NCI-H187 treated with DMSO at 0.1 percent for 48 hours (cell line): ENCODE measurements around the gene NRCAM.

Experiments
- DNase-seq: peaks from one replicate; lab custom pipeline; 2025; lab: John Stamatoyannopoulos, UW

NRCAM gene

DNA sequence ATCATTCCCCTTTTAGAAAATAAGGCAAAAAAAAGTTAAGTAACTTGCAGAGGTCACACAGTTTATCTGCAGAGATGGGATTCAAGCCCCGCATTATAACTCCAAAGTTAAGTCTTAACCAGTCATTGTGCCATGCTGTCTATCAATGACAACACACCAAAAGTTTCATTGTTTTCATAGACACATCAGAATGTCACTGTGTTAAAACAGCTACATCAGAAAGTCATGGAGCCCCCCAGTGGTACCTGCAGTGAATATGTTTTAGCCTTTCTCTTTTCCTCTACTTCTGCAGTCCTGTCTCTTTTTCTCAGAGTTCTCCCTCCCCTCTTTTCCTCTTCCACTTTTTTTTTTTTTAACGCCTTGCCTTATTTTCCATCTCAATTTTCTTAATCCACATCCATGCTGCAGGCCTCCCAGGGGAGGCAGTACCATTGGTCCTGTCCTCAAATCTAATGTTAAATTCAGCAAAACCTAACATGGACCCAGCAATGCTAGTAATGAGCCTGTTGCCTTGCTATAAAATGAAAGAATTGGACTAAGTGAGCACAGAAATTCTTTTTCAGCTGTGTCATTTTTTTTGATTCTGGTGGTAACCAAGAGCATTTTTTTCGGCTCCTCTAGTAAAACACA, 3.8 kb upstream of the NRCAM start:
- peak; percentile 36 for DNase-seq

DNA sequence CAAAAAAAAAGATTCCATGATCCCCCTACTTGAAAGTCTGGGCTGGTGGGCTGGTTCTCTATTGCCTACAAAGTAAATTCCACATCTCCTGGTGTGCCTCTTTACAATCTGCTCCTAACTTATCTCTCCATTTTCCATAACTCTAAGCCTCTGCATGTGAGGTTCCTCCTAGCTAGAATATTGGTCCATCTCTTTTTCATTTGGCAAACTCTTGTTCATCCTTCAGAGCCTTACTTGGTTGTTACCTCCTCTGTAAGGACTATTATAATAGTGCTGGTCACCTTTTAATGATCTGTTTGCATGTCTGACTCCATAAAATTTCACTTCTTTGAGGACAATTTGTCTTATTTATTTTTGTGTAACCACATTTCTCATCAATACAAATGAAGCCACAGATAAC, 1.6 kb upstream of the NRCAM start:
- DNase-seq: no peak

DNA sequence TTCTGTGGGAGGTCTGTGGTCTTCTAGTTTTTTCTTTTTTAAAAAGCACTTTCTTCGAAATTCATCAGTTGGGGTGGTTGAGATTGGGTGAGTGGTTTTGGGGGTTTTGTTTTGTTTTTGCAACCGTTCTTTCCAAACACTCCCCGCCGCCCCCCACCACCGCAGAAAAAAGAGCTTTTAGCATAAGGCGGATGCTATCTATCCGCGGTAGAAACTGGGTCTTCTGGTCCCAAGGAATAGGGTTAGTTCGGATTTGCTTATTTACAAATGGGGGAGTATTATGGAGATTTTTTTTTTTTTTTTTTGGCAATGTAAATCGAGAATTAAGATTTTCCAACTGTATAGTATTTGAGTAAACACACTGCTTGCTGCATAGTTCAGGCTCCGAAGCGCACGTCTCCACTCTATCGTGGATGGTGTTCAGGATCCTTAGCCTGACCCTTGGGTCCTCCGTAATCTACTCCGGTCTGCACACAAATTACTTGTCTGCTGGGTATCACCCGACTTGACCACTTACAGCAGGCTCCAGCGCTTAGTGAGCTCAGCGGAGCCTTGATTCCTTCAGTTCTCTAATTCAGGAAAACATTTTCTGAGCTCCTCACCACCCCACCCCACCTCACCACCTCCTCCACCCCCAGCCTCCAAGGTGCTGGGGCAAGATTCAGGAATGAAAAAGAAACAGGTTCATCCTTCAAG, 757 bp upstream of the NRCAM start:
- no peak for DNase-seq

DNA sequence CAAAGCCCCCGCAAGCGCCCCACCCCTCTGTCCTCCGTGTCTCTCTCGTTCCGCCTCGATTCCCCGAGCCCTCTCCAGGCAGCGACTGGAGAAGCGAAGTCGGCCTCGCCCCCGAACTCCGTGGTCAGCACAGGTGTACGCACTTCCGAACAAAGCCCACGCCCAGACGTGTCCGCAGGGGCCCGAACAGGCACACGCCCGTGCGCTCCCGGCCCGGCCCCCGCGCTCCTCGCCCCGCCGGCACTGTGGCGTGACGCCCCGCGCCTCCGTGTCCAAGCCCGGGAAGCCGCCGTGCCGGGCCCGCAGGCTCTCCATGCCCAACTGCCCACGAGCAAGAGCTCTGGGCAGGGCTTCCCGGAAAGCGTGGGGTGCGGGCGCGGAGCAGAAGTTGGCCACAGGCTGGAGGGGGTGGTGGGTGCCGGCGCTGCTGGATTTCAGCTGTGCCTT, 662 bp downstream of the NRCAM start:
- no peak for DNase-seq

DNA sequence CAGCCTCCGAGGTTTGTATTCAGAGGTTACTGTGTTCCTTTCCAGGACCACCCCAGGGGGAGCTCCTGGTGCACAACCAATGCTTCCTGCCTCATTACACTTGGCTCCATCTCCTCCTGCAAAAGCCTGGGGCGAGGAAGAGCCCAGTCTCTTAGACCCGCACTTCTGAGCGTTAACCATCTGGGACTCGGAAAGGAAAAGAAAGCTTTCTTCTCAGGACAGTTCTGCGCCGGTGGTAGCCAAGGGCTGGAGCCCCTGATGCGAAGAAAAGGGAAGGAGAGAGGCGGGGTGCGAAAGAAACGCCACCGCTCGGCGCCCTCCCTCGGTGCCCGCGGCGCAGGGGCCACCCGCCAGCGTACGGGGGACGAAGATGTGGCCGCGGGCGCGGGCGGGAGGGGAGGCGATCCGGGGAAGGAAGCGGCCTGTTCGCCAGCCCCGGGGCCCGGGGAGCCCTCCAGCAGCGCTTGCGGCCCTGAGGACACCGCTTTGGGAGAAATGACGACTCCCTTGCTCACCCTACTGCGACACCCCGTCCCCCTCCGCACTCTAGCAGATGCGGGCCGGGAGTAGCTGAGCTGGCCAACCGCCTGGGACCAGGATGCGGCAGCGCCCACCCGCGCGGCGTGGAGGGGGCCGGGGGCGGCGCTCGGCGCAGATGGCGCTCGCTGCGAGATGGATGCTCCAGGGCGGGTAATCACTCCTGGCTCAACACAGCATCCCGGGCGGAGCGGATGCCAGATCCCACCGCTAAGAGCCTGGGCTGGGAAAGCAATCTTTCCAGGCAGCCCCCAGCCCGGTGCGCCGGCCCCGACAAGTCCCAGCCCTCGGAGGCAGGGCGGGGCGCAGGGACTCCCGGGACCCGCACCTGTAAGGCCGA, 1.3 kb downstream of the NRCAM start:
- DNase-seq: no peak

DNA sequence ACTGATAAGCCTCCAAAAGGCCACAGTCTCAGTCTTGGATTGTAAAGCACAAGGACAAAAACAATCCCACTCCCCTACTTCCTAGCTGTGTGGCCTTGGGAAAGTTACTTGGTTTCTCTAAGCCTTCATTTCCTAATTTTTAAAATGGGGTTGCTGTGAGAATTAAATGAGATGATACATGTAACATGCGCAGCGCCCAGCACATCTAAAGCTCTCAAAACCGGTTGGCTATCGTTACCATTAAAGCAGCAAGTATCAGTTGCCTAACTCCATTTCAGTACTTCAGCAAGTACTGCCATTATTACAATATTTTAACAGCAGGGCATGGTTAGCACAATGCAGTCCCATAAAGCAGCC, 1.9 kb downstream of the NRCAM start:
- no peak for DNase-seq

DNA sequence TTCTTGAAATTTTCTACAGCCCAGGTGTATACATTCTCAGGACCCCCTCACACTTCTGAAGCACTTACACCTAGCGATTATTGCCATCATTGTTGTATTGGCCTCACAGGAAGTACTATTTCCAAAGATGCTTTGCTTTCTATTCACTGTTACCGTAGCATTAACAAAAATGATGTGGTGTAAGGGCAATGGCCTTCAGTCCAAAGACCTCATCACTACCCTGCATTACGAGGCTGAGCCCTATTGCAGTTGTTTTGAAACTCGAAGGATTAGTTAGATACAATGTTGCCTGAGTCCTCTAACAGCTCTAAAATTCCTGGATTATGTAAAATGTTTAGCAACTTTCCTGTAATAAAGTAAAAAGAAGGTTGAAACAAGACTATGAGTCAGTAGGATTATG, 2.9 kb downstream of the NRCAM start:
- DNase-seq: no peak

DNA sequence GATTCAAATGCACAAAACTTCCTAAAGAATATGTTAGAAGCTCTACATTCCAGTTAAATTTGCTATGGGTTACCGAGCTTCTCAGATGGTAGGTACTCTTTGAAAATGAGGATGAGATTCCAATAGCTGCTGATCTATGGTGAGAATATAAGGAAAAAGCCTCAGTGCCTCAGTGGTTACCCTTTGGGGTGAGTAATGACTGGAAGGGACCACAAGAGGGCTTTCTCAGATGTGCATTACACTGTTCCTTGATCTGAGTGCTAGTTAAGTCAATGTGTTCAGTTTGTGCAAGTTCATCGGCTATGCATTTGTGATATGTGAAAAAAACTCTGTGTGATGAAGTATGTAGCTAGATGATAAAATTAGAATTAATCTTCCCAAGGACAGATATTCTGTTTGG, 3.5 kb downstream of the NRCAM start:
- no peak for DNase-seq

DNA sequence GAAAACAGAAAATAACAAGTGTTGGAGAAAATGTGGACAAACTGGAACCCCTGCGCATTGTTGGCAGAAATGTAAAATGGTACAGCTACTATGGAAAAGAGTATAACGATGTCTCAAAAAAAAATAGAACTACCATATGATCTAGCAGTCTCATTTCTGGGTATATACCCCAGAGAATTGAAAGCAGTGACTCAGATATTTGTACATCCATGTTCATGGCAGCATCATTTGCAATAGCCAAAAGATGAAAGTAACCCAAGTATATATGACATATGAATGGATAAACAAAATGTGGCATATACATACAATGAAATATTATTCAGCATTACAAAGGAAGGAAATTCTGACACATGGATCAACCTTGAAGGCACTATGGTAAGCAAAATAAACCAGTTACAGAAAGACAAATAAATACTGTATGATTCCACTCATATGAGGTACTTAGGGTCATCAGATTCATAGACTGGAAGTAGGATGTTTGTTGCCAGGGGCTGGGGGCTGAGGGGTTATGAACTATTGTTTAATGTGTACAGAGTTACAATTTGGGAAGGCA, 4.9 kb downstream of the NRCAM start:
- no peak for DNase-seq

DNA sequence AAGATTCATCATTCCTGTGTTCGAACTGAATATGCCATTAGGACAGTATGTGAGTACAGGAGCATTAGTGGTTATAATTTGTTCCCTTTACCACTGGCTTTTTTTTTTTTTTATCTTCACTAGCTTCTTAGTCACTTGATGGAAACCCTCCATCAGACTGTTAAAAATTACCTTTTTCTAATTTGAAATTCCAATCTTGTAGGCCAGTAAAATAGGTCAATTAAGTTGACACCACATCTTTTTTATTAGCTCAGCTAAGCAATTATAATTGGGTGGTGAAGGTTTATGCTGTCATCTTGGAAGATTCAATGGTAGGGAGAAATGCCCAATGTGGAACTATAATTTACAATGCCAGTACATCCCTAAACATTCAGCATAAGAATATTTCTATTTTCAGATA, 6.1 kb downstream of the NRCAM start:
- DNase-seq: no peak

DNA sequence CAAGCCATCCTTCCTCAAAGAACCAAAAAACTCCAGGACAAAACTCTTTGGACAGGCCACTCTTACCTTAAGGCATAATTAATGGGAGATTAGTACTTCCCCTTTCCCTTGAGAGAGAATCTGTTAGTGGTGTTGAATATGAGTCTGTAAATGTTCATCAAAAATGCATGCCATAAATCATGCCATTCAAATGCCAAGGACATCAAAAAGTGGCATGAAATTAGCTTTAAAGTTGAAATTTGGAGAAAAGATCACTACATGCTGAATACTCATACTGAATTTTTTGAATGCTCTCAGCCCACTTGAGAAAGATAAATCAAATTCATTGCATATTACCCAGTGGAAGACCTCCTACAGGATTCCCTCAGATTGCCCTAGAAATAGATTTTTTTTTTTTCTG, 6.7 kb downstream of the NRCAM start:
- DNase-seq: no peak

DNA sequence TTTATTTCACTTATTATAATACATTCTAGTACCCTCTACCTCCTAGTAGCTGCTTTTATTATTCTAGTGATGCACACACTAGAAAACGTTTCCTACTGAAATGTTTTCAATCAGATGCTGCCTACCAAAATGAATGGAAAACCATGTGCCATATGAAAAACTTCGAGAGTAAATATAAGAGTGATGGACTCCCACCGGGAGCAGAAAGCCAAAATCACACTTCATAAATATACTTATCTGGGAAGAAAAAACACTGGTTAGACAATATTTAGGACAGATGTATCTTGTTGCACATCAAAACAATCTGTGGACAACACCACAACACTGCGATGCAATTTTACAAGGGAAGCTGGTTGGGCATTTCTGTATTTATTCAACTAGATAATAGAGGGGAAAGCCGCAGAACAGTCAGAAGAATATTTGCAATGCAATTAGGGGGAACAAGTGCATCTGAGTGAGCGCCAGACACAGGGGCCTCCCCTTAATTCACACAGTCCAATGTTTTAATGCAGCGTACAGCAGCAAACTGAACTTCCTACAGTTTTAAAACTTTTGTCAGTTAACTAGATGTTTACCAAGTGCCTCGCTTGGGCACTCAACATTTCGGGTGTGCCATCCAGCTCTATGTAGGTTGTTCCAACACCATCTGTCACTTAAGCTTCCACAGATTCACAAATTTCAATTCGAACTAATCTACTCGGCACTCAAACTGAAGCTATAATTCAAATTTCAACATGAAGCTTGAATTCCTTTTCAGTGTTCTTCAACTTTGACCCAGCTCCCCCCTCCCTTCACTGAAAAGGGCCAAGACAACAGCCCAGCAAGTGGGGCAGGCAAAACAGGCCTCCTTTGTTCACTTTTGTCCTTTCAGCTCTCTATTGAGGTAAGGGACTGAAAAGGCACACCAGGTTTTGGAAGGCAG, 7.4 kb downstream of the NRCAM start:
- no peak for DNase-seq

DNA sequence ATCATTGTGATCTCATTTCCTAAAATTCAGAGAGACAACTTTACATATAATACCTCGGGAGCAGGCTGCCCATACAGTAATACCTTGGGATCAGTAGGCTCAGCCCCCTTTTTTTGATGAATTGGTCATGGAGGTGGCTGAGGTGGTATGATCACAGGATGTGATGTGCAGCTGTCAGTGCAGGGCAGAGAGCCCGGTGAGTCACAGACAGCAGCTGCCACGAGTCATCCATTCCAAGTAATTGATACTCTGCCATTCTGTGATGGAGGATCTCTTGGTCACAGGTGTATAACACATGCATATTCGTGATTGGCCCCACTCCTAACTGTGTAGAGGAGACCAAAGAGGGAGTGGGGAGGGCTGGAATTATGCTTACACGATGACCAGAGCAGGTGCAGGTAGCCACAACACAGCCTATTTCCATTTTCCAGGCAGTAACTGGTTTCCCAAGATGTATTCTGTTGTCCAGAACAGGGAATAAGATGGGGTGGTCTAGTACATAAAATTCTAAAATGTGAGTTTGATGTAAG, 14.1 kb downstream of the NRCAM start:
- peak; percentile 66 for DNase-seq

DNA sequence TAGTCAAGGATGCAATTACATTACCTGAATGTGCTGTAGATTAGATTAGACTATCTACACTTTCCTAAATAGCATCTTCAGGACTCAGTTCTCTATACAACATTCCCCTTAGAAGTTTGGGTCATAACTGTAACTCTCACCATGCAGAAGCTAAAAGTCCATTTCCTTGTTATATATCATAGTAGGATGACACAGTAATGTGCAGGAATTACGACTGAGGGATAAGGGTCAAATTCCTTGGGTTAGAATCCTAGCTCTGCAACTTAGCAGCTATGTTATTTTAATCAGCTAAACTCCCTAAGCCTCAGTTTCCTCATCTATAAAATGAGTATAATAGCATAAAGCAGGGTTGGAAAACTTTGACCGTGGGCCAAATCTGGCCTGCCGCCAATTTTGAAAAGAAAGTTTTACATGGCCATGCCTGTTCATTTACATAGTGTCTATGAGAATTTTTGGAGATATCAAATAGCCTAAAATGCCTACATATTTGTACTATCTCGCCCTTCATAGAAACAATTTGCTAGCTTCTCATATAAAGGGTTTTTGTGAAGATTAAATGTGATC, 14.8 kb downstream of the NRCAM start:
- no peak for DNase-seq

DNA sequence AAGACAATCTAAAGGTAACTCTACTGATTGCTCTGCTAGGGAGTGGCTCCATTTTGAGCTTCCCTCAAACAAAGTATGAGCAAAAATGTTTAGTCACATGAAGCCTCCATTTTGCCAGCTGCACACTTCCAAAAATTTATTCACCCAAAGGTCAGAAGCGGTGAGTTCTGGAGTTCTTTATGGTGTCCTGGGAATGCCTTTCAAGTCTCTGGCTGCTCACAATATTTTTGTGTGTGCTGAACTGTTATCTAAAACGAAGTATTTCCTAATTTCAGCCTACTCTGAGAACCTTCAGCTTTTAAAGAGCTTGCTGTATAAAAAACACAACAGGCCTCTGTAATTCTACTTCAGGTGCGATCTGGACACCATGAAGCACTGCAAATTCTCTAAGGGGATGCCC, 15.6 kb downstream of the NRCAM start:
- no peak for DNase-seq

DNA sequence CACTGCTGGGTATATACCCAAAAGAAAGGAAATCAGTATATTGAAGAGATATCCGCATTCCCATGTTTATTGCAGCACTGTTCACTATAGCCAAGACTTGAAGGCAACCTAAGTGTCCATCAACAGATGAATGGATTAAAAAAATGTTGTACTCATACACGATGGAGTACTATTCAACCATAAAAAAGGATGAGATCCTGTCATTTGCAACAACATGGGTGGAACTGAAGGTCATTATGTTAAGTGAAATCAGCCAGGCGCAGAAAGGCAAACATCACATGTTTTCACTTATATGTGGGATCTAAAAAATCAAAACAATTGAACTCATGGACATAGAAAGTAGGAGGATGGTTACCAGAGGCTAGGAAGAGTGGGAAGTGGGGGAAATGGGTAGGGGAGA, 19.3 kb downstream of the NRCAM start:
- no peak for DNase-seq

DNA sequence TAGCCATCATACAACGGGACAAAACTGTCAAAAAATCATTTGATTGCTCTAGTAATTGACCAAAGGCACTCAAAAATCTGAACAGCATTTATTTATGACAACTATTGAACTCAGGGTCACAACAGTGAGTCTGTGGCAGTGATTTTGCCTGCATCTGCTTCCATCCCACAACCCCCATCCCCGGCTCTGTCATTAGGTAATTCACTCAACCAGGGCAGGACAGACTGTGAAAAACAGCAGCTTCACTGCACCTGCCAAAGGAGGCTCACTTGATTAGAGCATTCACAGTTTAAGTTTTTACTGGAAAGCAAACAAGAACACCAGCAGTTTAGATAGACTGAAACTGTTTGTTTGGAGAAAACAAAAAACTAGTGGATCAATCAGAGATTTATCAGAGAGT, 22.2 kb downstream of the NRCAM start:
- DNase-seq: no peak

DNA sequence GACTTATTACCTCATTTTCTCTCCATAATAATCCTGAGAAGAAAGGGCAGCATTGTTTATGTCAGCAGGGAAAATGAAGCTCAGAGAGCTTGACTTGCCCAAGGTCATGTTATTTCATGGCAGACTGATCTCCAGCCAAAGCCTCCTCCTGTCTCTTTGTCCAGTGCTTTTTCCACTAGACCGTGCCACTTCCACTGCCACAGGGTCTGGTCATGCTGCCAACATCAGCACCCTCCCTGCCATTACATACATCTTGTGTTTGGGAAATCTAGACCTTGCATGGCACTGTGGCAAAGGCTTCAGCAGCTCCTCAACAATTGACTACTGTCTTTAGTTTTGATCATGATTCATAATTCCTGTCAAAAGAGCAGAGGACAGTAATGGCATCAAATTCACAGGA, 25.1 kb downstream of the NRCAM start:
- DNase-seq: no peak

DNA sequence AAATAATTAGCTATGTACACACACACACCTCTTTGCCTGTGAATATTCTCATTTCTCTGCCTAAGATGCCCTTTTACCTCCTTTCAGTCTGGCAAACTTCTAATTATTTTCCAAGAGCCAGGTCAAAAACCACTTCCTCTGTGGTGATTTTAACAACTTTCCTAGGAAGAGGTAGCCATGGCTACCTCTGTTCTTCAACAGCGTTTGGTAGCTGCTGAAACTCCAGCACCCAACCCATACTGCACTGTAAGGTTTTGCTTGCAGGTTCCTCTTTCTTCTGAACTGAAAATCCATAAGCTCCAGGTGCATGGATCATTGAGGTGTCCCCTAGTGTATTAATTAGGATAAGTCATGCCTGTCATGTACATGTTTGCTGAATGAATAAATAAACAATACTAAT, 25.6 kb downstream of the NRCAM start:
- no peak for DNase-seq

DNA sequence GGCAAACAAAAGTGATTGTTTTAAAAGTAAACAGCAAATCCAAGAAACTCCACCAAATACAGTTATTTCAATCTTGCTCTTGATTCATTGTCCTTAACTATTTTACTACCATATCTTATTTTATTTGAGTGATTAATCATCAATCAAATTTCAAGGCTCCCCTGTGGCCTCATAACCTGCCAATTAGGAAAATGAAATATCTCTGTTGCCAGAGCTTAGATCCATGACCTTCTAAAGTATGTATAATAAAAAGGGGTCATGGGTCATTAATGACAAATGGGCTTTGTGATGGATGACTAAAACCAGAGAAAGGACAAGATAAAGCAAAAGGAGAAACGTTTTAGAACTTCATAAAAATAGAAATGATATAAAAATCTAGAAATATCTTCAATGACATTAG, 28.5 kb downstream of the NRCAM start:
- DNase-seq: no peak

DNA sequence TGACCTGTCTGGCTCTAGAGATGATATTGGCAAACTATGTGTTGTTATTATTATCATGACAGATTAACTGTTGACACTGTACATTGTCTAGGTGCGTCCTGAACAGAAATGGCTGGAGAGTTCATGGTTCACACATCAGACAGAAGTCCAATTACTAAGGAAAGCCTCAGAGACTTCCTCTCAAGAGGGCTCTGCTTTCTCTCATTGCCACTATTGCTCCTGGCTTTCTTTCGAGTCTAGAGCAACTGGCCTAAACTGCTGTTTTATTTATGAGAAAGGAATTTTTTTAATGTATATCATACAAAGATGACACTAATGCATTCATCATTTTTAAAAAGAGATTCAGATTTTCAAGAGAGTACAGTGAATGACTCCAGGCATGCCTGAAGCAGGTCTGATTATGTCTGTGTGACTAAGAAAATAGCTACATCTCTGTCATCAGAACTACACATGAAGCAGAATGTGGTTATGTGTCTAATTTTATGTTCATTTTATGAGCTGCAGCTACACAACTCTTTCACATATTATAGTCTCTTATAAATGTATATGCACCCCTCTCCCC, 30.4 kb downstream of the NRCAM start:
- DNase-seq: no peak
